ENCODE results near the gene KCNN4.

KCNN4 gene

GRCh38 chr19:43755256-43755801 lies 25.4 kb downstream of the KCNN4 start (continued):
- TF ChIP-seq, protein P1, sequence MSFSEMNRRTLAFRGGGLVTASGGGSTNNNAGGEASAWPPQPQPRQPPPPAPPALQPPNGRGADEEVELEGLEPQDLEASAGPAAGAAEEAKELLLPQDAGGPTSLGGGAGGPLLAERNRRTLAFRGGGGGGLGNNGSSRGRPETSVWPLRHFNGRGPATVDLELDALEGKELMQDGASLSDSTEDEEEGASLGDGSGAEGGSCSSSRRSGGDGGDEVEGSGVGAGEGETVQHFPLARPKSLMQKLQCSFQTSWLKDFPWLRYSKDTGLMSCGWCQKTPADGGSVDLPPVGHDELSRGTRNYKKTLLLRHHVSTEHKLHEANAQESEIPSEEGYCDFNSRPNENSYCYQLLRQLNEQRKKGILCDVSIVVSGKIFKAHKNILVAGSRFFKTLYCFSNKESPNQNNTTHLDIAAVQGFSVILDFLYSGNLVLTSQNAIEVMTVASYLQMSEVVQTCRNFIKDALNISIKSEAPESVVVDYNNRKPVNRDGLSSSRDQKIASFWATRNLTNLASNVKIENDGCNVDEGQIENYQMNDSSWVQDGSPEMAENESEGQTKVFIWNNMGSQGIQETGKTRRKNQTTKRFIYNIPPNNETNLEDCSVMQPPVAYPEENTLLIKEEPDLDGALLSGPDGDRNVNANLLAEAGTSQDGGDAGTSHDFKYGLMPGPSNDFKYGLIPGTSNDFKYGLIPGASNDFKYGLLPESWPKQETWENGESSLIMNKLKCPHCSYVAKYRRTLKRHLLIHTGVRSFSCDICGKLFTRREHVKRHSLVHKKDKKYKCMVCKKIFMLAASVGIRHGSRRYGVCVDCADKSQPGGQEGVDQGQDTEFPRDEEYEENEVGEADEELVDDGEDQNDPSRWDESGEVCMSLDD (tag by site-specific recombination; IDR thresholded peaks at IDR 0.05): no peak; the same call in 1 of the 2 replicates
- TF ChIP-seq TRIM28 (IDR thresholded peaks at IDR 0.05; ENCODE audit: borderline replicate concordance, low read length) (no peak), ZNF404 (tag by site-specific recombination; IDR thresholded peaks at IDR 0.05) (0 out of 2 replicates have a peak, but pooled peaks have one; percentile 31), ZNF701 (tag by site-specific recombination; IDR thresholded peaks at IDR 0.05) (no peak), ZNF449 (tag by site-specific recombination; IDR thresholded peaks at IDR 0.05) (no peak), ZNF555 (tag by site-specific recombination; conservative IDR thresholded peaks at IDR 0.05) (no peak), MZF1 (tag by site-specific recombination; IDR thresholded peaks at IDR 0.05; ENCODE audit: borderline replicate concordance) (0 out of 2 replicates have a peak, but pooled peaks have one; percentile 3), ZNF335 (tag by site-specific recombination; conservative IDR thresholded peaks at IDR 0.05) (peak; percentile 36; the same call in 1 of the 2 replicates), ZNF830 (tag by site-specific recombination; IDR thresholded peaks at IDR 0.05; ENCODE audit: low read depth) (no peak), ZNF600 (tag by site-specific recombination; IDR thresholded peaks at IDR 0.05) (peak; percentile 6), ZNF529 (tag by site-specific recombination; IDR thresholded peaks at IDR 0.05; ENCODE audit: insufficient replicate concordance) (no peak), ZNF214 (tag by site-specific recombination; IDR thresholded peaks at IDR 0.05; ENCODE audit: borderline replicate concordance) (no peak), ZNF391 (tag by site-specific recombination; IDR thresholded peaks at IDR 0.05; ENCODE audit: borderline replicate concordance, low read depth) (peak; percentile 73), KLF8 (tag by site-specific recombination; IDR thresholded peaks at IDR 0.05) (peak; percentile 35), GLI2 (tag by site-specific recombination; IDR thresholded peaks at IDR 0.05; ENCODE audit: borderline replicate concordance, low read depth) (no peak), ZNF18 (tag by site-specific recombination; IDR thresholded peaks at IDR 0.05) (no peak), ZSCAN23 (tag by site-specific recombination; IDR thresholded peaks at IDR 0.05) (peak; percentile 80; the same call in 1 of the 2 replicates), ZNF530 (tag by site-specific recombination; IDR thresholded peaks at IDR 0.05; ENCODE audit: low read depth) (no peak), ZNF843 (tag by site-specific recombination; IDR thresholded peaks at IDR 0.05) (no peak), MYNN (tag by site-specific recombination; IDR thresholded peaks at IDR 0.05; ENCODE audit: borderline replicate concordance) (no peak), ZNF660 (tag by site-specific recombination; IDR thresholded peaks at IDR 0.05) (peak; percentile 94; the same call in 1 of the 2 replicates), FEZF1 (tag by site-specific recombination; IDR thresholded peaks at IDR 0.05) (no peak; the same call in 1 of the 2 replicates), ZFP41 (tag by site-specific recombination; IDR thresholded peaks at IDR 0.05; ENCODE audit: borderline replicate concordance) (no peak), TCF7L2 (IDR thresholded peaks at IDR 0.05; ENCODE audit: borderline replicate concordance, low read depth, low read length) (no peak)
- TF ChIP-seq, protein P2, sequence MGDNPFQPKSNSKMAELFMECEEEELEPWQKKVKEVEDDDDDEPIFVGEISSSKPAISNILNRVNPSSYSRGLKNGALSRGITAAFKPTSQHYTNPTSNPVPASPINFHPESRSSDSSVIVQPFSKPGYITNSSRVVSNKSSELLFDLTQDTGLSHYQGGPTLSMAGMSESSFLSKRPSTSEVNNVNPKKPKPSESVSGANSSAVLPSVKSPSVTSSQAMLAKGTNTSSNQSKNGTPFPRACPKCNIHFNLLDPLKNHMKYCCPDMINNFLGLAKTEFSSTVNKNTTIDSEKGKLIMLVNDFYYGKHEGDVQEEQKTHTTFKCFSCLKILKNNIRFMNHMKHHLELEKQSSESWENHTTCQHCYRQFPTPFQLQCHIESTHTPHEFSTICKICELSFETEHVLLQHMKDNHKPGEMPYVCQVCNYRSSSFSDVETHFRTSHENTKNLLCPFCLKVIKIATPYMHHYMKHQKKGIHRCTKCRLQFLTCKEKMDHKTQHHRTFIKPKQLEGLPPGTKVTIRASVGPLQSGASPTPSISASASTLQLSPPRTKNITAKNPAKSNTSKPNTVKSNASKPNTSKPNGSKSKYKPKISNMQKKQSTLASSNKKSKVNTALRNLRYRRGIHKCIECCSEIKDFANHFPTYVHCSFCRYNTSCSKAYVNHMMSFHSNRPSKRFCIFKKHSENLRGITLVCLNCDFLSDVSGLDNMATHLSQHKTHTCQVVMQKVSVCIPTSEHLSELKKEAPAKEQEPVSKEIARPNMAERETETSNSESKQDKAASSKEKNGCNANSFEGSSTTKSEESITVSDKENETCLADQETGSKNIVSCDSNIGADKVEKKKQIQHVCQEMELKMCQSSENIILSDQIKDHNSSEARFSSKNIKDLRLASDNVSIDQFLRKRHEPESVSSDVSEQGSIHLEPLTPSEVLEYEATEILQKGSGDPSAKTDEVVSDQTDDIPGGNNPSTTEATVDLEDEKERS (tag by site-specific recombination; IDR thresholded peaks at IDR 0.05): peak; percentile 82
- TF ChIP-seq, protein P3, sequence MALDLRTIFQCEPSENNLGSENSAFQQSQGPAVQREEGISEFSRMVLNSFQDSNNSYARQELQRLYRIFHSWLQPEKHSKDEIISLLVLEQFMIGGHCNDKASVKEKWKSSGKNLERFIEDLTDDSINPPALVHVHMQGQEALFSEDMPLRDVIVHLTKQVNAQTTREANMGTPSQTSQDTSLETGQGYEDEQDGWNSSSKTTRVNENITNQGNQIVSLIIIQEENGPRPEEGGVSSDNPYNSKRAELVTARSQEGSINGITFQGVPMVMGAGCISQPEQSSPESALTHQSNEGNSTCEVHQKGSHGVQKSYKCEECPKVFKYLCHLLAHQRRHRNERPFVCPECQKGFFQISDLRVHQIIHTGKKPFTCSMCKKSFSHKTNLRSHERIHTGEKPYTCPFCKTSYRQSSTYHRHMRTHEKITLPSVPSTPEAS (tag by site-specific recombination; IDR thresholded peaks at IDR 0.05): no peak
